Neural progenitor cell (in vitro differentiated cells): ENCODE measurements around the gene NTM. TPM values are rescaled to one million over a fixed set of nuclear protein-coding genes. Genes with fewer than 3 reads are reported as not detected.

Experiments
- DNase-seq: peaks from one replicate; pipeline ENCODE4 v3.0.0-alpha.2; 2016; ENCODE audit warnings: low spot score
- H2AFZ ChIP-seq: fragments of 200-600 bp; sonication (generic); replicated peaks from 2 replicates; pipeline ENCODE4 v1.6.1; 2016; ENCODE audit warnings: antibody characterized with exemption
- H3F3A ChIP-seq: fragments of 200-600 bp; sonication (generic); 2 replicates; pipeline ENCODE4 v1.6.1; 2016; ENCODE audit warnings: antibody characterized with exemption, low read depth
- H3K27ac ChIP-seq: fragments of 200-600 bp; sonication (generic); 2 replicates; pipeline ENCODE4 v1.5.1; 2016; ENCODE audit warnings: mild to moderate bottlenecking
- H3K27me3 ChIP-seq: fragments of 200-600 bp; sonication (generic); 2 replicates; pipeline ENCODE4 v1.6.1; 2016; ENCODE audit warnings: mild to moderate bottlenecking, moderate library complexity
- H3K36me3 ChIP-seq: fragments of 200-600 bp; sonication (generic); 2 replicates; pipeline ENCODE4 v1.5.1; 2016
- H3K4me1 ChIP-seq: fragments of 200-600 bp; sonication (generic); 2 replicates; pipeline ENCODE4 v1.6.1; 2016; ENCODE audit warnings: mixed run types
- H3K4me2 ChIP-seq: fragments of 200-600 bp; sonication (generic); 2 replicates; pipeline ENCODE4 v1.6.1; 2016
- H3K4me3 ChIP-seq: fragments of 200-600 bp; sonication (generic); 2 replicates; pipeline ENCODE4 v1.5.1; 2016
- H3K79me2 ChIP-seq: fragments of 200-600 bp; sonication (generic); 2 replicates; pipeline ENCODE4 v1.6.1; 2016; ENCODE audit warnings: low read depth
- H3K9ac ChIP-seq: fragments of 200-600 bp; sonication (generic); 2 replicates; pipeline ENCODE4 v1.6.1; 2016
- H3K9me3 ChIP-seq: fragments of 200-600 bp; sonication (generic); 2 replicates; pipeline ENCODE4 v1.5.1; 2016; ENCODE audit warnings: low read depth
- H4K20me1 ChIP-seq: fragments of 200-600 bp; sonication (generic); 2 replicates; pipeline ENCODE4 v1.6.1; 2016; ENCODE audit warnings: low read depth
- H3K27ac Mint-ChIP-seq: 3 replicates; pipeline ENCODE4 v1.8.0; 2021; ENCODE audit warnings: mixed read lengths
- H3K27me3 Mint-ChIP-seq: 2 replicates; pipeline ENCODE4 v1.8.0; 2022; ENCODE audit warnings: low read depth, mild to moderate bottlenecking, inconsistent platforms, moderate library complexity, mixed read lengths; ENCODE audit not compliant: insufficient read depth
- H3K36me3 Mint-ChIP-seq: 3 replicates; pipeline ENCODE4 v1.8.0; 2021; ENCODE audit warnings: mixed read lengths
- H3K4me1 Mint-ChIP-seq: 3 replicates; pipeline ENCODE4 v1.8.0; 2021; ENCODE audit warnings: mixed read lengths
- H3K4me3 Mint-ChIP-seq: 3 replicates; pipeline ENCODE4 v1.8.0; 2021; ENCODE audit warnings: mild to moderate bottlenecking, moderate library complexity, mixed read lengths
- H3K9me3 Mint-ChIP-seq: 3 replicates; pipeline ENCODE4 v1.8.0; 2020; ENCODE audit warnings: mixed read lengths
- EZH2 ChIP-seq: fragments of 200-600 bp; sonication (generic); IDR thresholded peaks from 2 replicates; pipeline ENCODE4 v1.6.1; 2017; ENCODE audit warnings: antibody characterized with exemption, mild to moderate bottlenecking, moderate library complexity
- EZH2phosphoT487 ChIP-seq: fragments of 200-600 bp; sonication (generic); IDR thresholded peaks from 2 replicates; pipeline ENCODE4 v1.6.1; 2017; ENCODE audit warnings: antibody characterized with exemption
- total RNA-seq: library from RNA; depleted of rRNA; stranded (reverse); fragments of >200 nt; gene quantifications from 2 replicates; pipeline ENCODE4 v1.2.3, GENCODE V29; 2015; ENCODE audit warnings: low replicate concordance
- TF ChIP-seq, protein P1 (sequence below): fragments of 200-600 bp; sonication (generic); IDR thresholded peaks from 2 replicates; pipeline ENCODE4 v1.5.1; 2017; ENCODE audit warnings: antibody characterized with exemption, mild to moderate bottlenecking

Gene NTM
- total RNA-seq, 1 donor from 2014 or later = 4.3 TPM

DNA sequence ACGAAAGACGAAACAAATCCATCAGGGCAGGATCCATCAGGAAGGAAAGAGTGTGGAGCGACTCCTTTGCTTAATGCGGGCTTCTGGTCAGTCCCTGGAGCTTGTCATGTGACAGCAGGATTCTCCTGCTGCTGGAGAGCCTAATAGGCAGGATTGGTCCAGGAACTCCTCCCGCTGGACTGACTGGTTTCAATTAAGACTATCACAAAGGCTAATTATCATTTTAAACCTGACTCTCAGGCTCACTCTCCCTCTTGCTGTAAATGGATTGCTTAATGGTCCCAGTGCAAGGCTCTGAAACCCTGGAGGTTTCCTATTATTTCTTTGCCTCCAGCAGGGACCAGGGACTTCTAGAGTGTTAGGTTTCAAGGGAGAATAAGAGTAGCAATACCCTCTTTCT lies 493.8 kb downstream of the NTM start:
- Histone ChIP-seq H3K27me3 (no peaks in the 10 kb centered on the region), H3K4me3 (no peak overlapping the region), H3K4me1 (peaks cover 42% of the 10 kb centered on the region), H3K79me2 (no peaks in the 10 kb centered on the region), H3K27ac (no peak overlapping the region), H3F3A (peaks cover 43% of the 10 kb centered on the region), H3K4me2 (peak overlapping the region; percentile 50), H3K9me3 (no peaks in the 10 kb centered on the region), H4K20me1 (no peaks in the 10 kb centered on the region), H2AFZ (peak overlapping the region; percentile 80), H3K36me3 (no peaks in the 10 kb centered on the region), H3K9ac (no peak overlapping the region)
- H3K4me1 Mint-ChIP-seq = peaks cover 40% of the 10 kb centered on the region
- H3K9me3 Mint-ChIP-seq = no peaks in the 10 kb centered on the region
- peaks cover 8% of the 10 kb centered on the region for H3K27me3 Mint-ChIP-seq
- H3K36me3 Mint-ChIP-seq = no peaks in the 10 kb centered on the region
- TF ChIP-seq EZH2phosphoT487 (no peak), EZH2 (no peak)
- TF ChIP-seq, protein P1, sequence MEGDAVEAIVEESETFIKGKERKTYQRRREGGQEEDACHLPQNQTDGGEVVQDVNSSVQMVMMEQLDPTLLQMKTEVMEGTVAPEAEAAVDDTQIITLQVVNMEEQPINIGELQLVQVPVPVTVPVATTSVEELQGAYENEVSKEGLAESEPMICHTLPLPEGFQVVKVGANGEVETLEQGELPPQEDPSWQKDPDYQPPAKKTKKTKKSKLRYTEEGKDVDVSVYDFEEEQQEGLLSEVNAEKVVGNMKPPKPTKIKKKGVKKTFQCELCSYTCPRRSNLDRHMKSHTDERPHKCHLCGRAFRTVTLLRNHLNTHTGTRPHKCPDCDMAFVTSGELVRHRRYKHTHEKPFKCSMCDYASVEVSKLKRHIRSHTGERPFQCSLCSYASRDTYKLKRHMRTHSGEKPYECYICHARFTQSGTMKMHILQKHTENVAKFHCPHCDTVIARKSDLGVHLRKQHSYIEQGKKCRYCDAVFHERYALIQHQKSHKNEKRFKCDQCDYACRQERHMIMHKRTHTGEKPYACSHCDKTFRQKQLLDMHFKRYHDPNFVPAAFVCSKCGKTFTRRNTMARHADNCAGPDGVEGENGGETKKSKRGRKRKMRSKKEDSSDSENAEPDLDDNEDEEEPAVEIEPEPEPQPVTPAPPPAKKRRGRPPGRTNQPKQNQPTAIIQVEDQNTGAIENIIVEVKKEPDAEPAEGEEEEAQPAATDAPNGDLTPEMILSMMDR = no peak
- H3K27ac Mint-ChIP-seq = no peak overlapping the region
- peak; percentile 60 for DNase-seq
- H3K4me3 Mint-ChIP-seq = no peak overlapping the region

DNA sequence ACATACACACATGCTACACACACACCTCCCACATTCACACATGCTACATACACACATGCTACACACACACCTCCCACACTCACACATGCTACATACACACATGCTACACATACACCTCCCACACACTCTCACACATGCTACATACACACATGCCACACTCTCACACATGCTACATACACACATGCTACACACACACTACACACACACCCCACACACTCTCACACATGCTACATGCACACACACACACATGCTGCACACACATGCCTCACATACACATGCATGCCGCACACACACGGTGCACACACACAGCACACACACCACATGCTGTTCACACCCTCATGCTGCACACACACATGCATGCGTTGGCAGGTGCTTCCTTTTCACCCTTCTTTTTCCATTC lies 495.4 kb downstream of the NTM start:
- H3K4me2 ChIP-seq = peak overlapping the region; percentile 48
- no peak overlapping the region for H3K27ac Mint-ChIP-seq
- TF ChIP-seq, protein P1 = no peak
- no peak for TF ChIP-seq EZH2phosphoT487
- TF ChIP-seq EZH2 = no peak

DNA sequence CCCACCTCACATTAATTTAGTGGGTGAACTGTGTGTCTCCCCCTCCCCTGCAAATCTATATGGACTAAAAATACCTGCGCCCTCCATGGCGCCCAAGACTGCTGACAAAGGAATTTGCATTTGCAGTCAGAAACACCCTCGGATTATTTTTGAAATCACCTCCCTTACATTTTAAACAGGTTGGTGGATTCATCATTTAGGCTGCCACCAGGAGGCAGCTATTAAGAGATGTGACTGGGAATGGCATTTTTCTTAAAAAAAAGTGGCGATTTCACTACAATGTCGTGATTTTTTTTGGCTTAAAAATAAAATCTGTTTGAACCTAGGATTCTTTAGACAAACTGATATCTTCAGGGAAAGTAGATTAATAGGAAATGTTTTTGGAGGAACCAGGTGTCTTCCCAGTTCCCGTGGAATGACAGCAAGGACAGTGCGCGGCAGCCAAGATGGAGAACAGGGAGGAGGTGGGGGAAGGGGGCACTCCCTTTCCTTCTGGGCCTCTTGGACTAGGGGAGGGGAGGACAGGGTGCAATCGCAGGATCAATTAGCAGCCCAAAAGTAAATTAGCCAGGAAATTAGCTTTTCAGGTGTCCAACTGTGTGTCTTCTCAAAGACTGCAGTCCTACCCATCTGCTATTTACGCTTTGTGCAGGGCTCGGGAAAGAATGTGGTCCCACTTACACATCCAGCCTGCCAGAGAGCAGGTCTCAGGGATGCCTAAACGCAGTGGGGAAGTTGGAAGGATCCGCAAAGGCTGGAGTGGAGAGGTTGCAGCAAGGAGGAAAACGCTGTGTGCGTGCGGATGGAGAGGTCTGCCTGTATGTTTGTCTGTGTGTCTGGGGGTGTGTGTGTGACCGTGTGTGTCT lies 496.4 kb downstream of the NTM start:
- Histone ChIP-seq H3K27me3 (no peaks in the 10 kb centered on the region), H2AFZ (peak overlapping the region; percentile 75), H3K4me2 (peak overlapping the region; percentile 48), H3K4me1 (peaks cover 55% of the 10 kb centered on the region), H4K20me1 (no peaks in the 10 kb centered on the region), H3K79me2 (no peaks in the 10 kb centered on the region), H3F3A (peaks cover 43% of the 10 kb centered on the region), H3K36me3 (no peaks in the 10 kb centered on the region), H3K4me3 (no peak overlapping the region), H3K9me3 (no peaks in the 10 kb centered on the region), H3K27ac (peak overlapping the region; percentile 48), H3K9ac (no peak overlapping the region)
- peaks cover 4% of the 10 kb centered on the region for H3K27me3 Mint-ChIP-seq
- peak; percentile 61 for DNase-seq
- H3K36me3 Mint-ChIP-seq = no peaks in the 10 kb centered on the region
- H3K4me3 Mint-ChIP-seq = no peak overlapping the region
- no peaks in the 10 kb centered on the region for H3K9me3 Mint-ChIP-seq
- H3K27ac Mint-ChIP-seq = peak overlapping the region; percentile 18
- H3K4me1 Mint-ChIP-seq = peaks cover 35% of the 10 kb centered on the region
- TF ChIP-seq, protein P1 = peak; percentile 38
- TF ChIP-seq EZH2phosphoT487 = no peak
- TF ChIP-seq EZH2 = no peak

More for the DNA sequence above, 495.4 kb downstream of the NTM start:
- Histone ChIP-seq H3K4me3 (no peak overlapping the region), H3K36me3 (no peaks in the 10 kb centered on the region), H3K4me1 (peaks cover 48% of the 10 kb centered on the region), H3K27me3 (no peaks in the 10 kb centered on the region), H3K27ac (no peak overlapping the region), H3K9ac (no peak overlapping the region), H3F3A (peaks cover 43% of the 10 kb centered on the region), H2AFZ (no peak overlapping the region), H3K79me2 (no peaks in the 10 kb centered on the region), H4K20me1 (no peaks in the 10 kb centered on the region), H3K9me3 (no peaks in the 10 kb centered on the region)
- Mint-ChIP-seq H3K9me3 (no peaks in the 10 kb centered on the region), H3K27me3 (peaks cover 4% of the 10 kb centered on the region), H3K36me3 (no peaks in the 10 kb centered on the region), H3K4me3 (peak overlapping the region; percentile 39), H3K4me1 (peaks cover 40% of the 10 kb centered on the region)
- no peak for DNase-seq
